DOHH2 (cell line): ENCODE measurements around the gene PPP3R2.

Source experiments
- H3F3A ChIP-seq: fragments of 200-600 bp; sonication (generic), shearing (Covaris generic); 2 replicates; pipeline ENCODE4 v1.6.0; 2016; ENCODE audit warnings: antibody characterized with exemption, mild to moderate bottlenecking; ENCODE audit not compliant: control insufficient read depth, insufficient read depth
- H3K27ac ChIP-seq: fragments of 200-600 bp; sonication (generic); 2 replicates; pipeline ENCODE4 v1.5.1; 2014; ENCODE audit warnings: low read depth, mild to moderate bottlenecking, low read length, moderate library complexity
- H3K27me3 ChIP-seq: fragments of 200-600 bp; sonication (generic); 2 replicates; pipeline ENCODE4 v1.6.1; 2014; ENCODE audit warnings: mild to moderate bottlenecking, low read length, mixed read lengths; ENCODE audit not compliant: control insufficient read depth
- H3K36me3 ChIP-seq: fragments of 200-600 bp; sonication (generic); 2 replicates; pipeline ENCODE4 v1.6.1; 2014; ENCODE audit warnings: mild to moderate bottlenecking, low read length, moderate library complexity, mixed read lengths; ENCODE audit not compliant: control insufficient read depth
- H3K4me1 ChIP-seq: fragments of 200-600 bp; sonication (generic); 2 replicates; pipeline ENCODE4 v1.6.1; 2014; ENCODE audit warnings: mild to moderate bottlenecking, low read length, mixed read lengths; ENCODE audit not compliant: control insufficient read depth
- H3K4me2 ChIP-seq: fragments of 200-600 bp; sonication (generic); 2 replicates; pipeline ENCODE4 v1.6.0; 2014; ENCODE audit warnings: mild to moderate bottlenecking, low read length, moderate library complexity
- H3K4me3 ChIP-seq: fragments of 200-600 bp; sonication (generic); 2 replicates; pipeline ENCODE4 v1.5.1; 2014; ENCODE audit warnings: mild to moderate bottlenecking, low read length, mixed read lengths
- H3K79me2 ChIP-seq: fragments of 200-600 bp; sonication (generic); 2 replicates; pipeline ENCODE4 v1.6.1; 2014; ENCODE audit warnings: mild to moderate bottlenecking, low read length, mixed read lengths; ENCODE audit not compliant: control insufficient read depth
- H3K9me2 ChIP-seq: fragments of 200-600 bp; sonication (generic); replicated peaks from 2 replicates; pipeline ENCODE4 v1.6.1; 2014; ENCODE audit warnings: mild to moderate bottlenecking, low read length, mixed read lengths; ENCODE audit not compliant: control insufficient read depth
- H3K9me3 ChIP-seq: fragments of 200-600 bp; sonication (generic); 2 replicates; pipeline ENCODE4 v1.6.1; 2014; ENCODE audit warnings: antibody characterized with exemption, low read length, mixed read lengths; ENCODE audit not compliant: control insufficient read depth, insufficient read depth
- H4K20me1 ChIP-seq: fragments of 200-600 bp; sonication (generic); 2 replicates; pipeline ENCODE4 v1.6.0; 2014; ENCODE audit warnings: low read depth, mild to moderate bottlenecking, antibody characterized with exemption, low read length, moderate library complexity; ENCODE audit not compliant: control insufficient read depth, insufficient read depth
- CTCF ChIP-seq: fragments of 200-600 bp; sonication (generic); IDR thresholded peaks from one replicate; pipeline ENCODE4 v1.5.1; 2014; ENCODE audit warnings: antibody characterized with exemption, mild to moderate bottlenecking, low read depth, low read length; ENCODE audit not compliant: poor library complexity, severe bottlenecking
- EZH2phosphoT487 ChIP-seq: fragments of 200-600 bp; sonication (generic); IDR thresholded peaks from 2 replicates; pipeline ENCODE4 v1.6.1; 2017; ENCODE audit warnings: borderline replicate concordance, mild to moderate bottlenecking, antibody characterized with exemption, low read length, moderate library complexity, mixed read lengths

The PPP3R2 gene

GRCh38 chr9:101594796-101595195 is at the start of gene PPP3R2:
Gene PPP3R2 (minus strand): TSS chr9:101594969. CDS start chr9:101594921, 48 bp downstream.
- Histone ChIP-seq H3F3A (no peaks in the 10 kb centered on the region), H3K9me2 (no peaks in the 10 kb centered on the region), H4K20me1 (no peaks in the 10 kb centered on the region), H3K36me3 (no peaks in the 10 kb centered on the region), H3K27me3 (no peaks in the 10 kb centered on the region), H3K4me2 (no peak within 1 kb of the TSS), H3K4me1 (no peaks in the 10 kb centered on the region), H3K4me3 (no peak within 1 kb of the TSS), H3K9me3 (no peaks in the 10 kb centered on the region), H3K27ac (no peak within 1 kb of the TSS), H3K79me2 (no peaks in the 10 kb centered on the region)
- TF ChIP-seq EZH2phosphoT487 (no peak), CTCF (no peak)

- Histone ChIP-seq H4K20me1 (no peaks in the 10 kb centered on the region), H3K27me3 (no peaks in the 10 kb centered on the region), H3K9me3 (no peaks in the 10 kb centered on the region), H3K27ac (no peak overlapping the region), H3K4me2 (no peak overlapping the region), H3K36me3 (no peaks in the 10 kb centered on the region), H3F3A (no peaks in the 10 kb centered on the region), H3K4me3 (no peak overlapping the region), H3K79me2 (no peaks in the 10 kb centered on the region), H3K9me2 (no peaks in the 10 kb centered on the region), H3K4me1 (no peaks in the 10 kb centered on the region)
- no peak for TF ChIP-seq EZH2phosphoT487
These were observed 45.3 kb upstream of the PPP3R2 start for GRCh38 chr9:101639785-101640665.

- no peaks in the 10 kb centered on the region for H3F3A ChIP-seq
- no peaks in the 10 kb centered on the region for H3K79me2 ChIP-seq
- no peaks in the 10 kb centered on the region for H3K36me3 ChIP-seq
- no peak overlapping the region for H3K27ac ChIP-seq
- no peaks in the 10 kb centered on the region for H4K20me1 ChIP-seq
- no peak overlapping the region for H3K4me3 ChIP-seq
- H3K4me2 ChIP-seq = no peak overlapping the region
- H3K4me1 ChIP-seq = no peaks in the 10 kb centered on the region
- H3K9me3 ChIP-seq = no peaks in the 10 kb centered on the region
- no peaks in the 10 kb centered on the region for H3K27me3 ChIP-seq
- TF ChIP-seq EZH2phosphoT487 (no peak), CTCF (no peak)
- no peaks in the 10 kb centered on the region for H3K9me2 ChIP-seq
These were observed 44.5 kb upstream of the PPP3R2 start for GRCh38 chr9:101639311-101639710.

GRCh38 chr9:101636247-101636646 is 41.5 kb upstream of the PPP3R2 start:
- Histone ChIP-seq H3K79me2 (no peaks in the 10 kb centered on the region), H3K27ac (no peak overlapping the region), H3K9me2 (no peaks in the 10 kb centered on the region), H3K9me3 (no peaks in the 10 kb centered on the region), H3K27me3 (no peaks in the 10 kb centered on the region), H3K4me3 (no peak overlapping the region), H3K4me2 (no peak overlapping the region), H3K36me3 (no peaks in the 10 kb centered on the region), H3K4me1 (no peaks in the 10 kb centered on the region), H4K20me1 (no peaks in the 10 kb centered on the region), H3F3A (no peaks in the 10 kb centered on the region)
- TF ChIP-seq CTCF = no peak
- TF ChIP-seq EZH2phosphoT487 = no peak
